ENCODE data around the gene ARVCF.

The ARVCF gene

GRCh38 chr22:20043057-20043996, 26.7 kb upstream of the ARVCF start:
- Histone ChIP-seq H3K79me2 (ENCODE audit: insufficient read depth, low read length) (no peaks in the 10 kb centered on the region), H3K36me3 (ENCODE audit: insufficient read depth, low read length) (peaks cover 25% of the 10 kb centered on the region), H2AFZ (ENCODE audit: low read length) (no peak overlapping the region), H3F3A (ENCODE audit: insufficient read depth, low read length) (no peaks in the 10 kb centered on the region), H3K9me3 (ENCODE audit: low read length) (peaks cover 2% of the 10 kb centered on the region; the same call in 1 of the 2 replicates), H3K9ac (ENCODE audit: low read length) (no peak overlapping the region), H3K4me2 (ENCODE audit: low read length) (no peak overlapping the region), H4K20me1 (ENCODE audit: insufficient read depth, low read length) (no peaks in the 10 kb centered on the region), H3K4me3 (ENCODE audit: low read depth, low read length, poor library complexity, severe bottlenecking) (no peak overlapping the region), H3K27me3 (ENCODE audit: insufficient read depth, low read length) (no peaks in the 10 kb centered on the region), H3K27ac (ENCODE audit: low read depth, low read length, poor library complexity, severe bottlenecking) (no peak overlapping the region), H3K4me1 (ENCODE audit: insufficient read depth, low read length, severe bottlenecking) (no peaks in the 10 kb centered on the region), H3K9me2 (ENCODE audit: low read depth, low read length) (no peaks in the 10 kb centered on the region)
- TF ChIP-seq EZH2 (IDR thresholded peaks at IDR 0.05; ENCODE audit: borderline replicate concordance, low read length) (no peak), CTCF (IDR thresholded peaks at IDR 0.05; ENCODE audit: low read length) (no peak)

- Histone ChIP-seq H3K27ac (ENCODE audit: low read depth, low read length, poor library complexity, severe bottlenecking) (no peak overlapping the region), H3K4me1 (ENCODE audit: insufficient read depth, low read length, severe bottlenecking) (no peaks in the 10 kb centered on the region), H3K36me3 (ENCODE audit: insufficient read depth, low read length) (peaks cover 10% of the 10 kb centered on the region; the same call in 1 of the 2 replicates), H3K9me3 (ENCODE audit: low read length) (no peaks in the 10 kb centered on the region), H4K20me1 (ENCODE audit: insufficient read depth, low read length) (no peaks in the 10 kb centered on the region), H3F3A (ENCODE audit: insufficient read depth, low read length) (no peaks in the 10 kb centered on the region), H3K4me2 (ENCODE audit: low read length) (no peak overlapping the region), H3K27me3 (ENCODE audit: insufficient read depth, low read length) (no peaks in the 10 kb centered on the region), H2AFZ (ENCODE audit: low read length) (no peak overlapping the region), H3K4me3 (ENCODE audit: low read depth, low read length, poor library complexity, severe bottlenecking) (no peak overlapping the region), H3K9me2 (ENCODE audit: low read depth, low read length) (no peaks in the 10 kb centered on the region), H3K9ac (ENCODE audit: low read length) (no peak overlapping the region), H3K79me2 (ENCODE audit: insufficient read depth, low read length) (no peaks in the 10 kb centered on the region)
- TF ChIP-seq CTCF (IDR thresholded peaks at IDR 0.05; ENCODE audit: low read length) (no peak), EZH2 (IDR thresholded peaks at IDR 0.05; ENCODE audit: borderline replicate concordance, low read length) (no peak)
Observed at GRCh38 chr22:20040327-20041200, 23.9 kb upstream of the ARVCF start.

- no peaks in the 10 kb centered on the region for H3F3A ChIP-seq (ENCODE audit: insufficient read depth, low read length)
- no peak overlapping the region for H3K4me3 ChIP-seq (ENCODE audit: low read depth, low read length, poor library complexity, severe bottlenecking)
- TF ChIP-seq CTCF (IDR thresholded peaks at IDR 0.05; ENCODE audit: low read length) = no peak
- no peak for TF ChIP-seq EZH2 (IDR thresholded peaks at IDR 0.05; ENCODE audit: borderline replicate concordance, low read length)
- H3K9me3 ChIP-seq (ENCODE audit: low read length) = peaks cover under 1% of the 10 kb centered on the region; the same call in 1 of the 2 replicates
- no peak overlapping the region for H3K27ac ChIP-seq (ENCODE audit: low read depth, low read length, poor library complexity, severe bottlenecking)
- no peaks in the 10 kb centered on the region for H3K27me3 ChIP-seq (ENCODE audit: insufficient read depth, low read length)
- no peak overlapping the region for H3K4me2 ChIP-seq (ENCODE audit: low read length)
- H3K9me2 ChIP-seq (ENCODE audit: low read depth, low read length) = no peaks in the 10 kb centered on the region
- peaks cover 13% of the 10 kb centered on the region for H3K36me3 ChIP-seq (ENCODE audit: insufficient read depth, low read length)
- H3K9ac ChIP-seq (ENCODE audit: low read length) = no peak overlapping the region
- H2AFZ ChIP-seq (ENCODE audit: low read length) = no peak overlapping the region
- H3K79me2 ChIP-seq (ENCODE audit: insufficient read depth, low read length) = no peaks in the 10 kb centered on the region
- H3K4me1 ChIP-seq (ENCODE audit: insufficient read depth, low read length, severe bottlenecking) = no peaks in the 10 kb centered on the region
- H4K20me1 ChIP-seq (ENCODE audit: insufficient read depth, low read length) = no peaks in the 10 kb centered on the region
Observed at GRCh38 chr22:20039683-20040325, 23.2 kb upstream of the ARVCF start.

All from OCI-LY1 (cell line).